Tibial artery (tissue), 4 donors: Measurements from ENCODE around the gene TM9SF4.

ENCODE experiments used
- DNase-seq, 2 donors: peaks; one replicate each; pipeline ENCODE4 v3.0.0-alpha.2; 2019
- H3K27ac ChIP-seq, 2 donors: fragments of 200-600 bp; sonication (generic) in 1 of 2; 1 replicate in 1 of 2; 2 replicates in 1 of 2; pipeline ENCODE4 v1.5.1; 2018 to 2019; ENCODE audit warnings: mild to moderate bottlenecking in 1 of 2
- H3K27me3 ChIP-seq, 2 donors: fragments of 200-600 bp; sonication (generic) in 1 of 2; one replicate each; pipeline versions ENCODE4 v1.5.1 to v1.6.0; 2016 to 2019
- H3K36me3 ChIP-seq, 3 donors: fragments of 200-600 bp; sonication (generic) in 2 of 3; one replicate each; pipeline ENCODE4 v1.5.1; 2016 to 2019; ENCODE audit warnings: mild to moderate bottlenecking in 2 of 3
- H3K4me1 ChIP-seq, 4 donors: fragments of 200-600 bp; sonication (generic) in 2 of 4; 1 replicate in 3 of 4; 2 replicates in 1 of 4; pipeline ENCODE4 v1.5.1; 2016 to 2019
- H3K4me3 ChIP-seq, 2 donors: fragments of 200-600 bp; sonication (generic) in 1 of 2; 1 replicate in 1 of 2; 2 replicates in 1 of 2; pipeline ENCODE4 v1.5.1; 2018 to 2019; ENCODE audit warnings: mild to moderate bottlenecking in 2 of 2
- H3K9me3 ChIP-seq, 3 donors: fragments of 200-600 bp; sonication (generic) in 1 of 3; one replicate each; pipeline ENCODE4 v1.5.1; 2016 to 2019
- CTCF ChIP-seq, 2 experiments: fragments of 200-600 bp in 1 of 2; fragments of 450-650 bp in 1 of 2; IDR thresholded peaks; one replicate each; pipeline ENCODE4 v1.5.1; 2017 to 2019; ENCODE audit warnings: antibody characterized with exemption in 2 of 2, mild to moderate bottlenecking in 1 of 2, moderate library complexity in 1 of 2
- intact Hi-C: fragments of 100-400 bp; cut with DNase I; formaldehyde crosslinking; loops from one replicate; pipeline ENCODE4 v1.15.0; 2023; ENCODE audit warnings: low total_unique reads

TM9SF4 gene

GRCh38 chr20:32068174-32068573, 41.3 kb upstream of the TM9SF4 start:
- TF ChIP-seq CTCF (IDR thresholded peaks at IDR 0.05), result no peak
- no peak for DNase-seq
- Histone ChIP-seq H3K27ac (no peak overlapping the region), H3K27me3 (peaks cover 0 to 21% of the 10 kb centered on the region in 2 donors), H3K9me3 (no peaks in the 10 kb centered on the region), H3K4me3 (no peak overlapping the region), H3K36me3 (no peaks in the 10 kb centered on the region), H3K4me1 (no peaks in the 10 kb centered on the region)
- intact Hi-C loops, result no loop called here

- no peaks in the 10 kb centered on the region for H3K9me3 ChIP-seq
- intact Hi-C loops, result no loop called here
- H3K4me1 ChIP-seq, result no peaks in the 10 kb centered on the region
- no peak overlapping the region for H3K4me3 ChIP-seq
- H3K36me3 ChIP-seq, result no peaks in the 10 kb centered on the region
- H3K27ac ChIP-seq, result no peak overlapping the region
- TF ChIP-seq CTCF (IDR thresholded peaks at IDR 0.05), result no peak
- no peak for DNase-seq
- H3K27me3 ChIP-seq, result peaks cover 0 to 27% of the 10 kb centered on the region in 2 donors
Measured at GRCh38 chr20:32069711-32070110, 39.8 kb upstream of the TM9SF4 start.

- no peak for TF ChIP-seq CTCF (IDR thresholded peaks at IDR 0.05)
- no peaks in the 10 kb centered on the region for H3K4me1 ChIP-seq
- no peak for DNase-seq
- no peaks in the 10 kb centered on the region for H3K9me3 ChIP-seq
- no peak overlapping the region for H3K27ac ChIP-seq
- no peaks in the 10 kb centered on the region for H3K36me3 ChIP-seq
- no peak overlapping the region for H3K4me3 ChIP-seq
- intact Hi-C loops, result no loop called here
- peaks cover 0 to 29% of the 10 kb centered on the region in 2 donors for H3K27me3 ChIP-seq
Measured at GRCh38 chr20:32070282-32070681, 39.2 kb upstream of the TM9SF4 start.

GRCh38 chr20:32070690-32071213, 38.8 kb upstream of the TM9SF4 start:
- TF ChIP-seq CTCF (IDR thresholded peaks at IDR 0.05), result no peak
- no peaks in the 10 kb centered on the region for H3K9me3 ChIP-seq
- no peak for DNase-seq
- peaks cover 0 to 28% of the 10 kb centered on the region in 2 donors for H3K27me3 ChIP-seq
- no peak overlapping the region for H3K27ac ChIP-seq
- no peak overlapping the region for H3K4me3 ChIP-seq
- H3K36me3 ChIP-seq, result no peaks in the 10 kb centered on the region
- H3K4me1 ChIP-seq, result no peaks in the 10 kb centered on the region
- intact Hi-C loops, result no loop called here

- no peak for DNase-seq
- Histone ChIP-seq H3K27ac (no peak overlapping the region), H3K9me3 (no peaks in the 10 kb centered on the region), H3K27me3 (peaks cover 0 to 34% of the 10 kb centered on the region in 2 donors), H3K4me1 (no peaks in the 10 kb centered on the region), H3K4me3 (no peak overlapping the region), H3K36me3 (no peaks in the 10 kb centered on the region)
- TF ChIP-seq CTCF (IDR thresholded peaks at IDR 0.05), result no peak
- intact Hi-C loops, result no loop called here
Measured at GRCh38 chr20:32071395-32072167, 37.9 kb upstream of the TM9SF4 start.
